ENCODE data around the gene IFI35. TPM values are rescaled to one million over a fixed set of nuclear protein-coding genes. Genes with fewer than 3 reads are reported as not detected.

IFI35 gene
- total RNA-seq, 4 donors from 2014 or later: 20.7 to 44.1 (median 24.8) TPM

DNA sequence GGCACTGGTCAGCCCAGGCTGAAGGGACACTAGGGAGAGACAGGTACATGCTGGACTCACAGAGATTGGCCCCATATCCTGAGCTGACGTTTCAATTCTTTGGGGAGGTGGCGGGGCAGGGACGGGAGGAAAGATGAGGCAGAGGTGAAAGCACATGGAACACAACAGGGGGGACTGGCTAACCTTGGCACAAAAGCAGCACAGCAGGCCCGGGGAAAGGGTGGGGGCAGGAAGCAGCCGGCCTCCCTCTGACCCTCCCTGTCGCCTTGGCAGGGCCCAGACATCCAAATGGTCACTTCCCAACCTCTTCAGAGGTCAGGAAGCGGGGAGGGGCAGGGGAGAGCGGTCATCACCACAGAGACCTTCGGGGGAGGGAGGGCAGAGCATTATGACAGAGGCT lies 9.0 kb downstream of the IFI35 start:
- TF ChIP-seq, protein P1, sequence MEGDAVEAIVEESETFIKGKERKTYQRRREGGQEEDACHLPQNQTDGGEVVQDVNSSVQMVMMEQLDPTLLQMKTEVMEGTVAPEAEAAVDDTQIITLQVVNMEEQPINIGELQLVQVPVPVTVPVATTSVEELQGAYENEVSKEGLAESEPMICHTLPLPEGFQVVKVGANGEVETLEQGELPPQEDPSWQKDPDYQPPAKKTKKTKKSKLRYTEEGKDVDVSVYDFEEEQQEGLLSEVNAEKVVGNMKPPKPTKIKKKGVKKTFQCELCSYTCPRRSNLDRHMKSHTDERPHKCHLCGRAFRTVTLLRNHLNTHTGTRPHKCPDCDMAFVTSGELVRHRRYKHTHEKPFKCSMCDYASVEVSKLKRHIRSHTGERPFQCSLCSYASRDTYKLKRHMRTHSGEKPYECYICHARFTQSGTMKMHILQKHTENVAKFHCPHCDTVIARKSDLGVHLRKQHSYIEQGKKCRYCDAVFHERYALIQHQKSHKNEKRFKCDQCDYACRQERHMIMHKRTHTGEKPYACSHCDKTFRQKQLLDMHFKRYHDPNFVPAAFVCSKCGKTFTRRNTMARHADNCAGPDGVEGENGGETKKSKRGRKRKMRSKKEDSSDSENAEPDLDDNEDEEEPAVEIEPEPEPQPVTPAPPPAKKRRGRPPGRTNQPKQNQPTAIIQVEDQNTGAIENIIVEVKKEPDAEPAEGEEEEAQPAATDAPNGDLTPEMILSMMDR (IDR thresholded peaks at IDR 0.05; ENCODE audit: low read depth): no peak

GRCh38 chr17:43016216-43016615 lies 9.6 kb downstream of the IFI35 start:
- TF ChIP-seq, protein P1 (IDR thresholded peaks at IDR 0.05; ENCODE audit: low read depth): no peak

DNA sequence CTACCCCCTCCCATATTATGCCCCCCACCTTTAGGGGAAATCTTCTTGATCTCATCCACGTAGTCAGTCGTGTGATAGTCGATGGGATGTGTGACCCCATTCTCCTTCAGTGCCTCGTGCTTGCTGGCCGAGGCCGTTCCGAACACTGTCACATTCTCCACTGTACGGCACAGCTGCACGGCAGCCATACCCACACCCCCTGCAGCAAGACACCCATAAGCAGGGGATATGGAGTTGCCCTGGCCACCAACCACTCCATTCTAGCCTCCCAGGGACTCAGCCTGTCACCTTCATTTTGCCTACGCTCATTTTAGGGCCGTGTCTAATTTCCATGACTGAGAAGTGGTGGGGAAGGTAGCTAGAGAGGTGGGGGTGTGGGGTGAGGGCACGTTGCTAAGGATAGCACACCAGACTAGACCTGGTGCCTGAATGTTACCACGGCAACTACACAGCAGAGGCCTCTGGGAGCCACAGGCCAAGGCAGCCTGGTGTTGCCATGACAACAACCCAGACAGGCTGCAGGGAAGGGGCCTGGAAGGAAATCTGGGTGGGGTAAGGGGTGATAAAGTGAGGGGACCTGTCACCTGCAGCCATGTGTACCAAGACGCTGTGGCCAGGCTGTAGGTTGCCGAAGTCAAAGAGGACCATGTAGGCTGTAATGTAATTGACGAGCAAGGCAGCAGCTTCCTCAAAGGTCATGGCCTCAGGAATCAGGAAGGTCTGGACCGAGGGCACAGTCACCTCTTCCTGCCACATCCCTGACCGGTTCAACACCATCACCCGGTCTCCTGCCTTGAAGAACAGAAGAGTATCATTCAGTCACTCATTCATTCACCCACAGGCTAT lies 11.6 kb downstream of the IFI35 start:
- TF ChIP-seq, protein P1 (IDR thresholded peaks at IDR 0.05; ENCODE audit: low read depth): no peak

- TF ChIP-seq, protein P1 (IDR thresholded peaks at IDR 0.05; ENCODE audit: low read depth): no peak
These were observed 12.3 kb downstream of the IFI35 start for GRCh38 chr17:43018932-43019331.

GRCh38 chr17:43019418-43019817 lies 12.8 kb downstream of the IFI35 start:
- TF ChIP-seq, protein P1 (IDR thresholded peaks at IDR 0.05; ENCODE audit: low read depth): no peak

DNA sequence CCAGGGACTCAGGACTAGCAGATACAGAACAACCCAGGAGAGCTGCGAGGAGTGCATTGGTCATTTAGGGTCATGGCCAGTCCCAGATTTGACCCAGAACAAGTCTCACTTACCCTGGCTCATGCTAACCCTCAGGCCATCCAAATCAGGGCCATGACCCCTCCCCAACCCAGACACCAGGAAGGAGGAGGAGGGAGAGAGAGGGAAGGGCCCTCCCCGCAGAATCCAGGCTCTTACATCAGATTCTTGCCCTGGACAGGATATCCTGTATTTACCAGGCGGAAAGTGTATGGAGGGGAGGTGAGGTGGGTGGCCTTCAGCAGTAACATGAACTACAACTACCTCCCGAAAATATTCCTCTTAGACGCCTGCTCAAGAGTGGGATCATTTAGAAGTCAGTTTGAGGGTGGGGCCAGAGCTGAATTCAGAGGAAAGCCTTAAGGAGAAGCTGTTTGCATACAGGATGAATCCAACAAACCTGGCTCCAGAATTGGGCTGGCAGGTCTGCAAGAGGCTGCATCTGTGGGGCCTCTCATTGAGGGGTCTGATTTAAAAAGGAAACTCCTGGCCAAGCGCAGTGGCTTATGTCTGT lies 13.5 kb downstream of the IFI35 start:
- TF ChIP-seq, protein P1 (IDR thresholded peaks at IDR 0.05; ENCODE audit: low read depth): no peak
